ENCODE results near the gene BSN. TPM values are rescaled to one million over a fixed set of nuclear protein-coding genes. Genes with fewer than 3 reads are reported as not detected.

BSN gene
- total RNA-seq, 2 experiments from 2014 or later = 0.03 to 0.05 TPM

GRCh38 chr3:49658711-49659110 lies 104.4 kb downstream of the BSN start:
- no peaks in the 10 kb centered on the region for H3K9me3 Mint-ChIP-seq
- no peaks in the 10 kb centered on the region for H3K36me3 Mint-ChIP-seq (ENCODE audit: low read depth)
- POLR2A ChIA-PET = no interaction called here
- no peak overlapping the region for H3K4me3 Mint-ChIP-seq
- CTCF ChIA-PET = no interaction called here
- no peaks in the 10 kb centered on the region for H3K27me3 Mint-ChIP-seq
- H3K27ac Mint-ChIP-seq = no peak overlapping the region
- H3K4me1 Mint-ChIP-seq = no peaks in the 10 kb centered on the region
- DNase-seq = no peak

GRCh38 chr3:49659756-49660155 lies 105.5 kb downstream of the BSN start:
- no peaks in the 10 kb centered on the region for H3K4me1 Mint-ChIP-seq
- no peak overlapping the region for H3K4me3 Mint-ChIP-seq
- H3K36me3 Mint-ChIP-seq (ENCODE audit: low read depth) = no peaks in the 10 kb centered on the region
- H3K9me3 Mint-ChIP-seq = no peaks in the 10 kb centered on the region
- H3K27ac Mint-ChIP-seq = no peak overlapping the region
- no peak for DNase-seq
- CTCF ChIA-PET = interaction anchor here (0.5 to 2.3 kb wide), 3 partner anchors 13 to 120 kb away, joined by 4 to 7 read pairs (median 4); no protein-coding TSS in a partner anchor
- H3K27me3 Mint-ChIP-seq = no peaks in the 10 kb centered on the region
- POLR2A ChIA-PET = interaction anchor here (0.6 kb wide), 1 partner anchor 509 kb away, joined by 3 read pairs; no protein-coding TSS in a partner anchor

GRCh38 chr3:49661281-49661680 lies 107.0 kb downstream of the BSN start:
- H3K9me3 Mint-ChIP-seq = no peaks in the 10 kb centered on the region
- CTCF ChIA-PET = interaction anchor here (0.6 to 2.3 kb wide), 2 partner anchors 10 to 122 kb away, joined by 4 to 7 read pairs; no protein-coding TSS in a partner anchor
- DNase-seq = no peak
- no peaks in the 10 kb centered on the region for H3K36me3 Mint-ChIP-seq (ENCODE audit: low read depth)
- POLR2A ChIA-PET = no interaction called here
- H3K27me3 Mint-ChIP-seq = no peaks in the 10 kb centered on the region
- no peak overlapping the region for H3K27ac Mint-ChIP-seq
- H3K4me3 Mint-ChIP-seq = no peak overlapping the region
- peaks cover 2% of the 10 kb centered on the region for H3K4me1 Mint-ChIP-seq

- Mint-ChIP-seq H3K27ac (no peak overlapping the region), H3K4me3 (no peak overlapping the region), H3K9me3 (no peaks in the 10 kb centered on the region), H3K27me3 (no peaks in the 10 kb centered on the region), H3K36me3 (ENCODE audit: low read depth) (no peaks in the 10 kb centered on the region), H3K4me1 (peaks cover 2% of the 10 kb centered on the region)
- no peak for DNase-seq
- CTCF ChIA-PET = no interaction called here
- POLR2A ChIA-PET = no interaction called here
Observed at GRCh38 chr3:49662021-49662420, 107.7 kb downstream of the BSN start.

GRCh38 chr3:49662720-49663413 lies 108.6 kb downstream of the BSN start:
- Mint-ChIP-seq H3K27ac (no peak overlapping the region), H3K4me1 (peaks cover 2% of the 10 kb centered on the region), H3K27me3 (no peaks in the 10 kb centered on the region), H3K36me3 (ENCODE audit: low read depth) (no peaks in the 10 kb centered on the region), H3K9me3 (no peaks in the 10 kb centered on the region), H3K4me3 (no peak overlapping the region)
- ChIA-PET CTCF (interaction anchor here (1.0 kb wide), 1 partner anchor 9 kb away, joined by 3 read pairs; no protein-coding TSS in a partner anchor), POLR2A (interaction anchor here (0.9 to 1.8 kb wide), 4 partner anchors 9 to 123 kb away, joined by 3 to 5 read pairs (median 3); no protein-coding TSS in a partner anchor)
- DNase-seq = no peak

GRCh38 chr3:49663831-49664230 lies 109.6 kb downstream of the BSN start:
- peaks cover 2% of the 10 kb centered on the region for H3K4me1 Mint-ChIP-seq
- DNase-seq = no peak
- no peaks in the 10 kb centered on the region for H3K27me3 Mint-ChIP-seq
- no peak overlapping the region for H3K27ac Mint-ChIP-seq
- H3K36me3 Mint-ChIP-seq (ENCODE audit: low read depth) = no peaks in the 10 kb centered on the region
- H3K9me3 Mint-ChIP-seq = no peaks in the 10 kb centered on the region
- ChIA-PET POLR2A (interaction anchor here (0.9 to 1.8 kb wide), 4 partner anchors 8 to 124 kb away, joined by 3 to 5 read pairs (median 3); no protein-coding TSS in a partner anchor), CTCF (interaction anchor here (1.0 to 1.4 kb wide), 2 partner anchors 8 to 124 kb away, joined by 3 to 5 read pairs; no protein-coding TSS in a partner anchor)
- H3K4me3 Mint-ChIP-seq = no peak overlapping the region

GRCh38 chr3:49664300-49664699 lies 110.0 kb downstream of the BSN start:
- Mint-ChIP-seq H3K27me3 (no peaks in the 10 kb centered on the region), H3K9me3 (no peaks in the 10 kb centered on the region), H3K4me3 (no peak overlapping the region), H3K4me1 (peaks cover 2% of the 10 kb centered on the region), H3K27ac (no peak overlapping the region), H3K36me3 (ENCODE audit: low read depth) (no peaks in the 10 kb centered on the region)
- POLR2A ChIA-PET = interaction anchor here (1.8 kb wide), 1 partner anchor 124 kb away, joined by 5 read pairs; no protein-coding TSS in a partner anchor
- no peak for DNase-seq
- CTCF ChIA-PET = interaction anchor here (1.4 kb wide), 1 partner anchor 125 kb away, joined by 5 read pairs; no protein-coding TSS in a partner anchor

GRCh38 chr3:49665822-49666519 lies 111.7 kb downstream of the BSN start:
- H3K9me3 Mint-ChIP-seq = no peaks in the 10 kb centered on the region
- H3K4me3 Mint-ChIP-seq = no peak overlapping the region
- peaks cover 2% of the 10 kb centered on the region for H3K4me1 Mint-ChIP-seq
- DNase-seq = no peak
- H3K27me3 Mint-ChIP-seq = no peaks in the 10 kb centered on the region
- H3K36me3 Mint-ChIP-seq (ENCODE audit: low read depth) = no peaks in the 10 kb centered on the region
- ChIA-PET POLR2A (interaction anchor here (1.1 kb wide), 1 partner anchor 127 kb away, joined by 5 read pairs; no protein-coding TSS in a partner anchor), CTCF (interaction anchor here (2.7 kb wide), 1 partner anchor 126 kb away, joined by 23 read pairs; no protein-coding TSS in a partner anchor)
- no peak overlapping the region for H3K27ac Mint-ChIP-seq

GRCh38 chr3:49666592-49666991 lies 112.3 kb downstream of the BSN start:
- H3K27me3 Mint-ChIP-seq = no peaks in the 10 kb centered on the region
- H3K36me3 Mint-ChIP-seq (ENCODE audit: low read depth) = no peaks in the 10 kb centered on the region
- H3K9me3 Mint-ChIP-seq = no peaks in the 10 kb centered on the region
- H3K27ac Mint-ChIP-seq = no peak overlapping the region
- ChIA-PET POLR2A (interaction anchor here (1.1 kb wide), 1 partner anchor 127 kb away, joined by 5 read pairs; no protein-coding TSS in a partner anchor), CTCF (interaction anchor here (2.7 kb wide), 1 partner anchor 127 kb away, joined by 23 read pairs; no protein-coding TSS in a partner anchor)
- peaks cover 2% of the 10 kb centered on the region for H3K4me1 Mint-ChIP-seq
- H3K4me3 Mint-ChIP-seq = no peak overlapping the region
- DNase-seq = no peak

- CTCF ChIA-PET = interaction anchor here (2.7 kb wide), 1 partner anchor 128 kb away, joined by 23 read pairs; no protein-coding TSS in a partner anchor
- H3K27me3 Mint-ChIP-seq = no peaks in the 10 kb centered on the region
- no peak overlapping the region for H3K27ac Mint-ChIP-seq
Observed at GRCh38 chr3:49667701-49668413, 113.6 kb downstream of the BSN start.

GRCh38 chr3:49668414-49668797 lies 114.1 kb downstream of the BSN start:
- Mint-ChIP-seq H3K27ac (no peak overlapping the region), H3K4me3 (no peak overlapping the region), H3K36me3 (ENCODE audit: low read depth) (no peaks in the 10 kb centered on the region), H3K9me3 (no peaks in the 10 kb centered on the region), H3K27me3 (no peaks in the 10 kb centered on the region), H3K4me1 (peaks cover 13% of the 10 kb centered on the region)
- CTCF ChIA-PET = interaction anchor here (1.4 kb wide), 1 partner anchor 102 kb away, joined by 3 read pairs; no protein-coding TSS in a partner anchor
- POLR2A ChIA-PET = interaction anchor here (1.4 kb wide), 1 partner anchor 128 kb away, joined by 4 read pairs; no protein-coding TSS in a partner anchor
- no peak for DNase-seq

More at GRCh38 chr3:49667701-49668413, 113.6 kb downstream of the BSN start:
- H3K4me3 Mint-ChIP-seq = no peak overlapping the region
- no peak for DNase-seq
- H3K4me1 Mint-ChIP-seq = peaks cover 9% of the 10 kb centered on the region
- POLR2A ChIA-PET = no interaction called here
- no peaks in the 10 kb centered on the region for H3K36me3 Mint-ChIP-seq (ENCODE audit: low read depth)
- H3K9me3 Mint-ChIP-seq = no peaks in the 10 kb centered on the region

- H3K27ac Mint-ChIP-seq = no peak overlapping the region
- DNase-seq = no peak
- CTCF ChIA-PET = interaction anchor here (1.4 to 1.6 kb wide), 2 partner anchors 102 to 129 kb away, joined by 3 to 22 read pairs; no protein-coding TSS in a partner anchor
- H3K4me1 Mint-ChIP-seq = peaks cover 17% of the 10 kb centered on the region
- POLR2A ChIA-PET = interaction anchor here (1.4 kb wide), 1 partner anchor 129 kb away, joined by 4 read pairs; no protein-coding TSS in a partner anchor
- no peaks in the 10 kb centered on the region for H3K36me3 Mint-ChIP-seq (ENCODE audit: low read depth)
- no peaks in the 10 kb centered on the region for H3K9me3 Mint-ChIP-seq
- no peak overlapping the region for H3K4me3 Mint-ChIP-seq
- no peaks in the 10 kb centered on the region for H3K27me3 Mint-ChIP-seq
Observed at GRCh38 chr3:49668861-49669260, 114.6 kb downstream of the BSN start.
